ENCODE measurements around the gene SWT1. TPM values are rescaled to one million over a fixed set of nuclear protein-coding genes. Genes with fewer than 3 reads are reported as not detected.
A peak's percentile ranks its signal among the peaks of the same experiment; 100 is the strongest.

Gene SWT1
- total and polyA plus RNA-seq, 2 of the 13 experiments (the other 11 are each of a cell fraction or from before 2014, with no cell fraction given), result 1.7 to 2.5 TPM

DNA sequence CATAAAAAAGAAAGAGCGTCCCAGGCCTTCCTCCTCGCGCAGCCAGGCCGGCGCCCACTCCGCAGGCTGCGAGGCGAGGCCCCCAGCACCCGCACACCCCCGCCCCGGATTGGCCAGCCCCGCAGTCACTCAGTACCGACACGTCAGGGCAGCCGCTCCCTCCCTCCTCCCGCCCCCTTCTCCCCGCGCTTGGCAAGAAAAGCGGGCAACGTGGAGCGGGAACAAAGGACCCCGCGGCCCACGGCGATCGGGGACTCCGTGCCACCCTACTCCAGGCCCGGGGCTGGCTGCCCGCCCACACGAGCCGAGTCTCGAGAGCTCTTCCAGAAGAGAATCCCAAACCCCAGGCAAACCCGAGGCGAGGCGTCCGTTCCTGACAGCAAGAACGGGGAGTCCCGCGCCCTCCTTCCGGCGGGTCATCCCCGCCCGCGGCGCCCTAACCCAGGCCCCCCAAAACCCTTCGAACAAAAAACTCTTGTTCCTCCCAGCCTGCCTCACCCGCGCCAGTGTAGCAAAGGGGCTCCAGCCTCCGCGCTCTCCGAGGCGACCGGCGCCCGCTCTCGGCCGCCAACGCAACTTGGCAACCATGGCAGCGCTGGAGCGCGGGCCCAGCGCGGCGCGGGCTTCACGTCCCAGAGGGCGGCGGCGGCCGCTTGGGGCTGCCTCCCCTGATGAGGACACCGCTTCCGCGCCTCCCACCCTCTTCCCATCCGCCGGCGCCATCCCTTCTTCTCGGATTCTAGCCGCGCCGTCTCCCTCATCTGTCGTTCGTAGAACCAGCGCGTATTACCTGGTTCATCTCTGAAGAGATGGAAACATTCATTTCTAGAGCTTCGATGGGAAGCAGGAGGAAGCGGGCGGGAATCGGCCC lies 159.4 kb downstream of the SWT1 start (continued):
- TF ChIP-seq ZNF800 (CRISPR knock-in tag; IDR thresholded peaks at IDR 0.05) (no peak), MEIS1 (CRISPR knock-in tag; IDR thresholded peaks at IDR 0.05; ENCODE audit: borderline replicate concordance) (peak; percentile 20), PHF20 (CRISPR knock-in tag; IDR thresholded peaks at IDR 0.05) (no peak; the same call in 1 of the 2 replicates), KMT2B (CRISPR knock-in tag; IDR thresholded peaks at IDR 0.05) (no peak), NRL (CRISPR knock-in tag; IDR thresholded peaks at IDR 0.05; ENCODE audit: borderline replicate concordance) (peak; percentile 78; the same call in 1 of the 2 replicates), DPF2 (CRISPR knock-in tag; IDR thresholded peaks at IDR 0.05; ENCODE audit: borderline replicate concordance, low read depth) (no peak), ZNF773 (CRISPR knock-in tag; IDR thresholded peaks at IDR 0.05; ENCODE audit: borderline replicate concordance) (no peak; the same call in 1 of the 2 replicates), SALL2 (CRISPR knock-in tag; IDR thresholded peaks at IDR 0.05) (peak; percentile 65; the same call in 1 of the 2 replicates), HINFP (CRISPR knock-in tag; IDR thresholded peaks at IDR 0.05; ENCODE audit: low read depth) (no peak), ZBTB7B (CRISPR knock-in tag; IDR thresholded peaks at IDR 0.05) (peak; percentile 21; the same call in 1 of the 2 replicates), SP4 (CRISPR knock-in tag; IDR thresholded peaks at IDR 0.05) (peak; percentile 64; the same call in 1 of the 2 replicates), KMT2A (CRISPR knock-in tag; IDR thresholded peaks at IDR 0.05) (0 out of 2 replicates have a peak, but pooled peaks have one; percentile 18), SOX5 (CRISPR knock-in tag; IDR thresholded peaks at IDR 0.05; ENCODE audit: borderline replicate concordance) (no peak), DMAP1 (CRISPR knock-in tag; IDR thresholded peaks at IDR 0.05) (peak; percentile 81)
- TF ChIP-seq, protein P1, sequence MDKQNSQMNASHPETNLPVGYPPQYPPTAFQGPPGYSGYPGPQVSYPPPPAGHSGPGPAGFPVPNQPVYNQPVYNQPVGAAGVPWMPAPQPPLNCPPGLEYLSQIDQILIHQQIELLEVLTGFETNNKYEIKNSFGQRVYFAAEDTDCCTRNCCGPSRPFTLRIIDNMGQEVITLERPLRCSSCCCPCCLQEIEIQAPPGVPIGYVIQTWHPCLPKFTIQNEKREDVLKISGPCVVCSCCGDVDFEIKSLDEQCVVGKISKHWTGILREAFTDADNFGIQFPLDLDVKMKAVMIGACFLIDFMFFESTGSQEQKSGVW (CRISPR knock-in tag; IDR thresholded peaks at IDR 0.05; ENCODE audit: borderline replicate concordance), result 0 out of 2 replicates have a peak, but pooled peaks have one; percentile 3
- TF ChIP-seq, protein P2, sequence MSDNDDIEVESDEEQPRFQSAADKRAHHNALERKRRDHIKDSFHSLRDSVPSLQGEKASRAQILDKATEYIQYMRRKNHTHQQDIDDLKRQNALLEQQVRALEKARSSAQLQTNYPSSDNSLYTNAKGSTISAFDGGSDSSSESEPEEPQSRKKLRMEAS (IDR thresholded peaks at IDR 0.05), result peak; percentile 78
- TF ChIP-seq, protein P3, sequence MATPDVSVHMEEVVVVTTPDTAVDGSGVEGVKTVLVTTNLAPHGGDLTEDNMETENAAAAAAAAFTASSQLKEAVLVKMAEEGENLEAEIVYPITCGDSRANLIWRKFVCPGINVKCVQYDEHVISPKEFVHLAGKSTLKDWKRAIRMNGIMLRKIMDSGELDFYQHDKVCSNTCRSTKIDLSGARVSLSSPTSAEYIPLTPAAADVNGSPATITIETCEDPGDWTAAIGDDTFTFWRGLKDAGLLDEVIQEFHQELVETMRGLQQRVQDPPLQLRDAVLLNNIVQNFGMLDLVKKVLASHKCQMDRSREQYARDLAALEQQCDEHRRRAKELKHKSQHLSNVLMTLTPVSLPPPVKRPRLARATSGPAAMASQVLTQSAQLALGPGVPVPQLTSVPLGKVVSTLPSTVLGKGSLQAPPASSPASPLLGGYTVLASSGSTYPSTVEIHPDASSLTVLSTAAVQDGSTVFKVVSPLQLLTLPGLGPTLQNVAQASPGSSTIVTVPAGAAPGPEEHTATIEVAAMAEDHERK (CRISPR knock-in tag; IDR thresholded peaks at IDR 0.05; ENCODE audit: low read depth), result no peak
- TF ChIP-seq, protein P4, sequence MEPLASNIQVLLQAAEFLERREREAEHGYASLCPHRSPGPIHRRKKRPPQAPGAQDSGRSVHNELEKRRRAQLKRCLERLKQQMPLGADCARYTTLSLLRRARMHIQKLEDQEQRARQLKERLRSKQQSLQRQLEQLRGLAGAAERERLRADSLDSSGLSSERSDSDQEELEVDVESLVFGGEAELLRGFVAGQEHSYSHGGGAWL (CRISPR knock-in tag; IDR thresholded peaks at IDR 0.05), result no peak
- TF ChIP-seq, protein P5, sequence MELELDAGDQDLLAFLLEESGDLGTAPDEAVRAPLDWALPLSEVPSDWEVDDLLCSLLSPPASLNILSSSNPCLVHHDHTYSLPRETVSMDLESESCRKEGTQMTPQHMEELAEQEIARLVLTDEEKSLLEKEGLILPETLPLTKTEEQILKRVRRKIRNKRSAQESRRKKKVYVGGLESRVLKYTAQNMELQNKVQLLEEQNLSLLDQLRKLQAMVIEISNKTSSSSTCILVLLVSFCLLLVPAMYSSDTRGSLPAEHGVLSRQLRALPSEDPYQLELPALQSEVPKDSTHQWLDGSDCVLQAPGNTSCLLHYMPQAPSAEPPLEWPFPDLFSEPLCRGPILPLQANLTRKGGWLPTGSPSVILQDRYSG (CRISPR knock-in tag; IDR thresholded peaks at IDR 0.05), result no peak

All from HepG2 (cell line).